Prostate gland (tissue), 2 donors: ENCODE measurements around the gene TERB1.

Source experiments
- CTCF ChIP-seq, 4 experiments: fragments of 200-600 bp in 2 of 4; fragments of 450-650 bp in 2 of 4; sonication (generic) in 2 of 4; IDR thresholded peaks; 1 replicate in 3 of 4; 2 replicates in 1 of 4; pipeline ENCODE4 v1.5.1; 2016 to 2019; ENCODE audit warnings: antibody characterized with exemption in 4 of 4, mild to moderate bottlenecking in 2 of 4, moderate library complexity in 2 of 4
- POLR2A ChIP-seq: fragments of 450-650 bp; IDR thresholded peaks from one replicate; pipeline ENCODE4 v1.6.1; 2016; ENCODE audit warnings: antibody characterized with exemption, mild to moderate bottlenecking

- TF ChIP-seq POLR2A (peak; percentile 89), CTCF (IDR thresholded peaks at IDR 0.05) (peak; percentile 89 to 98 (median 96))
Measured at GRCh38 chr16:66830422-66831404, 29.3 kb upstream of the TERB1 start, which contains the start of gene NAE1.
